ENCODE results near the gene DIRAS1.

DIRAS1 gene

DNA sequence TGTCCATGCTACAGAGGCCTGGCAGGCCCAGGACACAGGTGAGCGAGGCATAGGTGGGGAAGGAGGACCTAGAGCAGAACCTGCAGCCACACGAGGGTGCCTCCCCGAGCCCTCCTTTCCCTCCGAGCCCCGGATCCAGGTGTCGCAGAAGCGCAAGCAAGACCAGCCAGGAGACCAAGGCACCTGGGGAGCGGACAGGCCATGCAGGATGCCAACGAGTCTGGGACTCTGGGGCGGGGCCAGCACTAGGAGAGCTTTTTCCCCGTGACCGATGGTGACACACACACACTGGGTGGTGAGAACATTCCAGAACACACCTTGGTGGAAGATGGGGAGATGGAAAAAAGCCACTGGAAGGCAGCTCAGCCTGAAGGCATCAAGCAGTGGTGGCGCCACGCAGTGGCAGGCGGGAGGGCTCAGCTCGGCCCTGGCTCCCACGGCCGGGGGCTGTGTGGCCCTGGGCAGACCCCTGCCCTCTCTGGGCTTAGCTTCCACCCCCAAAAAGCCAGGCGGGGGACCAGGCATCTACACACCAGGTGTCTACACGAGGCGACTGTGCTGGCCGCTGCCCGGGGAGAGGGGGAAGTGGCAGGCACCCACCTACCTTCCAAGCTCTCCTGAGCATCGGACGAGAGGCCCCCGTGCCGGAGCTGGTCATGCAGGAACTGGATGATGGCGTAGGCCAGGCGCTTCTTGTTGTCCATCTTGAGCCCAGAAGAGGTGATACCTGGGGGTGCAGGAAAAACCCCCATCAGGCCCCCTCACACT lies 47.4 kb upstream of the DIRAS1 start:
- TF ChIP-seq, protein P1, sequence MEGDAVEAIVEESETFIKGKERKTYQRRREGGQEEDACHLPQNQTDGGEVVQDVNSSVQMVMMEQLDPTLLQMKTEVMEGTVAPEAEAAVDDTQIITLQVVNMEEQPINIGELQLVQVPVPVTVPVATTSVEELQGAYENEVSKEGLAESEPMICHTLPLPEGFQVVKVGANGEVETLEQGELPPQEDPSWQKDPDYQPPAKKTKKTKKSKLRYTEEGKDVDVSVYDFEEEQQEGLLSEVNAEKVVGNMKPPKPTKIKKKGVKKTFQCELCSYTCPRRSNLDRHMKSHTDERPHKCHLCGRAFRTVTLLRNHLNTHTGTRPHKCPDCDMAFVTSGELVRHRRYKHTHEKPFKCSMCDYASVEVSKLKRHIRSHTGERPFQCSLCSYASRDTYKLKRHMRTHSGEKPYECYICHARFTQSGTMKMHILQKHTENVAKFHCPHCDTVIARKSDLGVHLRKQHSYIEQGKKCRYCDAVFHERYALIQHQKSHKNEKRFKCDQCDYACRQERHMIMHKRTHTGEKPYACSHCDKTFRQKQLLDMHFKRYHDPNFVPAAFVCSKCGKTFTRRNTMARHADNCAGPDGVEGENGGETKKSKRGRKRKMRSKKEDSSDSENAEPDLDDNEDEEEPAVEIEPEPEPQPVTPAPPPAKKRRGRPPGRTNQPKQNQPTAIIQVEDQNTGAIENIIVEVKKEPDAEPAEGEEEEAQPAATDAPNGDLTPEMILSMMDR (IDR thresholded peaks at IDR 0.05; ENCODE audit: low read depth, low read length, poor library complexity, severe bottlenecking) = no peak
- TF ChIP-seq EZH2phosphoT487 (IDR thresholded peaks at IDR 0.05; ENCODE audit: borderline replicate concordance, low read length) = no peak
- H3K27me3 ChIP-seq (ENCODE audit: control insufficient read depth, low read length) = no peaks in the 10 kb centered on the region
- no peaks in the 10 kb centered on the region for H3K9me2 ChIP-seq (replicated peaks; ENCODE audit: control insufficient read depth, low read length)
- H3F3A ChIP-seq (ENCODE audit: control insufficient read depth, insufficient read depth) = no peaks in the 10 kb centered on the region
- no peak overlapping the region for H3K27ac ChIP-seq (ENCODE audit: low read depth, low read length)
- H3K9me3 ChIP-seq (ENCODE audit: control insufficient read depth, insufficient read depth, low read length) = no peaks in the 10 kb centered on the region
- H3K4me2 ChIP-seq (ENCODE audit: low read length) = no peak overlapping the region
- H3K4me1 ChIP-seq (ENCODE audit: control insufficient read depth, low read length) = no peaks in the 10 kb centered on the region
- peaks cover 55% of the 10 kb centered on the region for H3K79me2 ChIP-seq (ENCODE audit: control insufficient read depth, low read length)
- no peaks in the 10 kb centered on the region; the same call in 1 of the 2 replicates for H4K20me1 ChIP-seq (ENCODE audit: control insufficient read depth, insufficient read depth, low read depth, low read length)
- peaks cover 77% of the 10 kb centered on the region for H3K36me3 ChIP-seq (ENCODE audit: control insufficient read depth, low read length)
- H3K4me3 ChIP-seq (ENCODE audit: low read length) = no peak overlapping the region

DNA sequence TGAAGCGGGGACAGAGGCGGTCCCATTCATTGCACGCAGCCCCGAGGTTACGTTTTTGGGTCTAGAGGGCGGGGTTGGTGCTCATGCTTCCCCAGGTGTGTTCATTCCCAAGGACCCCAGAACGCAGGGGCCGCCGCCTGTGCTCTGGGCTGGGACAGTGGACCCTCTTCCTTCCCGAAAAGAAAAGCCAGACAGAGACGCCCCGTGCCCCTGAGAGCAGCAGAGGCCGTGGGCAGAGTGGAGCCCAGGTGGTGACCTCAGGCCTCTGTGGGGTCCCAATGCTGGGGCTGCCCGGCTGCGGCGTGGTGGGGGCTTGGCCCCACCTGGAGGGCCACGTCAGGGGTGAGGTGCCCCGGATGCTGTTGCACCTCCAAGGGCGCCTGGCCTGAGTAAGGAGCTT lies 46.5 kb upstream of the DIRAS1 start:
- TF ChIP-seq, protein P1 (IDR thresholded peaks at IDR 0.05; ENCODE audit: low read depth, low read length, poor library complexity, severe bottlenecking) = no peak
- no peak for TF ChIP-seq EZH2phosphoT487 (IDR thresholded peaks at IDR 0.05; ENCODE audit: borderline replicate concordance, low read length)
- H3K4me1 ChIP-seq (ENCODE audit: control insufficient read depth, low read length) = no peaks in the 10 kb centered on the region
- no peaks in the 10 kb centered on the region; the same call in 1 of the 2 replicates for H4K20me1 ChIP-seq (ENCODE audit: control insufficient read depth, insufficient read depth, low read depth, low read length)
- peaks cover 52% of the 10 kb centered on the region for H3K79me2 ChIP-seq (ENCODE audit: control insufficient read depth, low read length)
- peaks cover 85% of the 10 kb centered on the region for H3K36me3 ChIP-seq (ENCODE audit: control insufficient read depth, low read length)
- no peaks in the 10 kb centered on the region for H3K9me3 ChIP-seq (ENCODE audit: control insufficient read depth, insufficient read depth, low read length)
- H3K9me2 ChIP-seq (replicated peaks; ENCODE audit: control insufficient read depth, low read length) = no peaks in the 10 kb centered on the region
- H3K27ac ChIP-seq (ENCODE audit: low read depth, low read length) = no peak overlapping the region
- no peaks in the 10 kb centered on the region for H3F3A ChIP-seq (ENCODE audit: control insufficient read depth, insufficient read depth)
- H3K4me2 ChIP-seq (ENCODE audit: low read length) = no peak overlapping the region
- H3K27me3 ChIP-seq (ENCODE audit: control insufficient read depth, low read length) = no peaks in the 10 kb centered on the region
- no peak overlapping the region for H3K4me3 ChIP-seq (ENCODE audit: low read length)

DNA sequence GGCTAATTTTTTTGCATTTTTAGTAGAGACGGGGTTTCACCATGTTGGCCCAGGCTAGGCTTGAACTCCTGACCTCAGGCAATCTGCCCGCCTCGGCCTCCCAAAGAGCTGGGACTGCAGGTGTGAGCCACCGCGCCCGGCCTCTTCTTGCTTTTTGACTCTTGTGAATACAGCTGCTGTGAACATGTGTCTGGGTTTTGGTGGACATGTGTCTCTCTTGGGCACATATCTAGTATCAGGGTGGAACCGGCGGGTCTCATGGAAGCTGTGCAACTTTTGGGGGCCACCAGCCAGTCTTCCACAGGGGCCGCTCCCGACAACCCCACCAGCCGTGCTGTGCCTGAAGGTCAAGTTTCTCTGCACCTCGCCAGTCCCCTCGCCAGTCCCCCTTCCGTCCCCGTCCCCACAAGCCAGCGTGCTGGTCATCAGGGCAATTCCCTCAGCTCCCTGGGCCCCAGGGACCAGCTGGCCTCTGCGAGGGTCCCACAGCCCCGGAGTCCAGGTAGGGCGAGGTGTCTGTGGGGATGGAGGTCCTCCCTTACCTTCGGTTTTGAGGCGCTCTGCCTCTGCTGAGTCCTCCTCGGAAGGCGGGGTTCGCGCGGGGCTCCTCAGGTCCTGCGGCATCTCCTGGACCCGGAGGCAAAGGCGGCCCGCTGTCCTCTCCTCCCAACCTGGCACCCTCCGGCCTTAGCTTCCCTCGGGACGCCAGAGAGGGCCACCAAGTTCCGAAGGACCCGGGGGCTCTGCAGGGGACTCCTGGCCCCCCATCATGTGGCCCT lies 45.6 kb upstream of the DIRAS1 start:
- H3K4me3 ChIP-seq (ENCODE audit: low read length) = no peak overlapping the region
- H3K27ac ChIP-seq (ENCODE audit: low read depth, low read length) = no peak overlapping the region
- H4K20me1 ChIP-seq (ENCODE audit: control insufficient read depth, insufficient read depth, low read depth, low read length) = no peaks in the 10 kb centered on the region; the same call in 1 of the 2 replicates
- no peaks in the 10 kb centered on the region for H3K27me3 ChIP-seq (ENCODE audit: control insufficient read depth, low read length)
- no peaks in the 10 kb centered on the region for H3K9me2 ChIP-seq (replicated peaks; ENCODE audit: control insufficient read depth, low read length)
- peaks cover 85% of the 10 kb centered on the region for H3K36me3 ChIP-seq (ENCODE audit: control insufficient read depth, low read length)
- no peaks in the 10 kb centered on the region for H3K4me1 ChIP-seq (ENCODE audit: control insufficient read depth, low read length)
- H3K79me2 ChIP-seq (ENCODE audit: control insufficient read depth, low read length) = peaks cover 43% of the 10 kb centered on the region
- TF ChIP-seq EZH2phosphoT487 (IDR thresholded peaks at IDR 0.05; ENCODE audit: borderline replicate concordance, low read length) = no peak
- TF ChIP-seq, protein P1 (IDR thresholded peaks at IDR 0.05; ENCODE audit: low read depth, low read length, poor library complexity, severe bottlenecking) = no peak
- no peaks in the 10 kb centered on the region for H3F3A ChIP-seq (ENCODE audit: control insufficient read depth, insufficient read depth)
- no peak overlapping the region for H3K4me2 ChIP-seq (ENCODE audit: low read length)
- H3K9me3 ChIP-seq (ENCODE audit: control insufficient read depth, insufficient read depth, low read length) = no peaks in the 10 kb centered on the region
